Uterine smooth muscle cell (primary cell): ENCODE measurements around the gene CUEDC2. TPM values are rescaled to one million over a fixed set of nuclear protein-coding genes. Genes with fewer than 3 reads are reported as not detected.

Experiments used
- total RNA-seq: library from RNA; depleted of rRNA; stranded (reverse); fragments of >200 nt; gene quantifications from 2 replicates; pipeline ENCODE4 v1.2.3, GENCODE V29; 2014

CUEDC2 gene
- total RNA-seq: 39.0 and 63.5 TPM in 2 replicates

DNA sequence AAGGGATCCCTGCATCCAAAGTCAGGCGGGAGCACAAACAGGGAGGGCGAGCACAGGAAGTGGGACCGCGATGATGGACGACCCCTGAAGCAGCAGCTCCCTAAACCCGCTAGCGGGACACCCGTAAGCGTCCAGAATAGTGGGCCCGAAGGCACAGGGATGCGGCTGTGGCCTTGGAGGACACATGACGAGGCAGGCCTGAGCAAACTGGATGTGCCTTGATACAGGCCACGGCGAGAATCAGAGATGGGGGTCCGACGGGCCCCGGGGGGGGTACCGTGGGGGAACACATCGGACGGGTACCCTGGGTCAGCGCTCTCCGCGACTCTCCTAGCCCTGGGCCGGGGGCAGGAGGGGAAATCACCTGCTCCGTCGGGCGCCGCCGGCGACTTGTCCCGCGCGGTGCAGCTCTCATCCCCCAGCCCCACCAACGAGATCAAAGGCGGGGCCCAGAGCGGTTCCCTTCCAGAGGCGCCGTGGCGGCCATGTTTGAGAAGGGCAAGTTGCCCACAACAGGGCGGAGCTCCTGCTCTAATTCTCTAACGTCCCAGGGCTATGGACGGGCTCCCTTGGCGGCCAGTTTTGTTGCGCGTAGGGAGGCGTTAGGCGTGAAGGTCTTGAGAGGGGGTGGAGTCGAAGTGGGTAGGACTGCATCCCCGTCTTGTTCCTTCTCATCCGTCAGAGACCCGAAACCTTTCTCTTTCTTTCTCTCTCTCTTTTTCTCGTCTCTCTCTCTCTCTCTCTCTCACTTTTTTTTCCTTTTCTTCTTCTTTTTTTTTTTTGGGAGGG is at the start of gene CUEDC2:
TSS of gene CUEDC2 (minus strand) at position 413 of the 789 bp plus-strand sequence. CDS start 7,386 bp downstream, outside the sequence.

GRCh38 chr10:102451105-102451969 is 19.0 kb upstream of the CUEDC2 start, which contains the start of gene C10orf95:
Gene C10orf95, minus strand, starts transcription at chr10:102451543. Its CDS starts 450 bp downstream, at chr10:102451093.

GRCh38 chr10:102420714-102421506 is 11.5 kb downstream of the CUEDC2 start, which contains the start of gene FBXL15:
Gene FBXL15, plus strand, starts transcription at chr10:102420836. Its CDS starts 294 bp downstream, at chr10:102421130.

GRCh38 chr10:102418622-102419268 is 13.6 kb downstream of the CUEDC2 start, which contains the start of gene PSD:
Gene PSD, minus strand, starts transcription at chr10:102418785. Its CDS starts 1,747 bp downstream, at chr10:102417038.

GRCh38 chr10:102395400-102396316 is 36.7 kb downstream of the CUEDC2 start, which contains the start of gene NFKB2:
Gene NFKB2, plus strand, starts transcription at chr10:102395705. Its CDS starts 255 bp downstream, at chr10:102395960.

Other genes with a start within 250 kb of the CUEDC2 start
- 0.12 TPM in 1 of 2 replicates, not detected in the other for gene ELOVL3, start 206.3 kb downstream of the CUEDC2 start, total RNA-seq
- not detected in 2 replicates for gene PITX3, start 191.1 kb downstream of the CUEDC2 start, total RNA-seq
- gene GBF1, start 187.0 kb downstream of the CUEDC2 start, total RNA-seq: 28.8 and 32.1 TPM in 2 replicates
- 12.8 and 15.0 TPM in 2 replicates for gene NFKB2, start 36.9 kb downstream of the CUEDC2 start, total RNA-seq
- 3.9 and 8.0 TPM in 2 replicates for gene PSD, start 13.8 kb downstream of the CUEDC2 start, total RNA-seq
- gene FBXL15, start 11.7 kb downstream of the CUEDC2 start, total RNA-seq: 6.5 and 9.0 TPM in 2 replicates
- gene C10orf95, start 19.0 kb upstream of the CUEDC2 start, total RNA-seq: 0.12 TPM in 1 of 2 replicates, not detected in the other
- gene ACTR1A, start 70.1 kb upstream of the CUEDC2 start, total RNA-seq: 95.5 and 131 TPM in 2 replicates
- 2.2 and 2.4 TPM in 2 replicates for gene SUFU, start 71.4 kb upstream of the CUEDC2 start, total RNA-seq
- gene TRIM8, start 211.9 kb upstream of the CUEDC2 start, total RNA-seq: 64.5 and 68.6 TPM in 2 replicates